A673 (cell line): Measurements from ENCODE around the gene TTLL10.

ENCODE experiments used
- EZH2 ChIP-seq: fragments of 200-600 bp; sonication (generic); IDR thresholded peaks from 2 replicates; pipeline ENCODE4 v1.6.1; 2017; ENCODE audit warnings: borderline replicate concordance, low read depth, mild to moderate bottlenecking, mixed read lengths, antibody characterized with exemption, low read length; ENCODE audit not compliant: poor library complexity, severe bottlenecking
- TF ChIP-seq, protein P1 (sequence below): fragments of 300-800, 200-600 bp; sonication (generic); conservative IDR thresholded peaks from 2 replicates; pipeline ENCODE4 v1.5.1; 2017; ENCODE audit warnings: low read depth, mild to moderate bottlenecking, antibody characterized with exemption, low read length, moderate library complexity, mixed read lengths

DNA sequence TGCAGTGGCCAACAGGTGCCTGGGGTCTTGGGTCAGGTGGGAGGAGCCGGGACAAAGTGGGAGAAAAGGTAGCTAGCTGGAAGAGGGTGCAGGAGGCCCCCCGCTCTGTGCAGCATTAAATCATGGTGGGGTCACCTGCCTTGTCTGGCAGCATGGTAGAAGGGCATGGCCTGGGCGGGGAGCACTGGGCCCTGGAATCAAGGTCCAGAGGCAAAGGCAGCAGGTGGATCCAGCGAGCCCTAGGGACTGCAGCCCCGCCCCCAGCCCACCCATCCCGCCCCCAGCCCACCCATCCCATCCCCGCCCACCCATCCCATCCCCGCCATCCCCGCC, 16.7 kb upstream of the TTLL10 start:
- TF ChIP-seq EZH2 = no peak
- TF ChIP-seq, protein P1, sequence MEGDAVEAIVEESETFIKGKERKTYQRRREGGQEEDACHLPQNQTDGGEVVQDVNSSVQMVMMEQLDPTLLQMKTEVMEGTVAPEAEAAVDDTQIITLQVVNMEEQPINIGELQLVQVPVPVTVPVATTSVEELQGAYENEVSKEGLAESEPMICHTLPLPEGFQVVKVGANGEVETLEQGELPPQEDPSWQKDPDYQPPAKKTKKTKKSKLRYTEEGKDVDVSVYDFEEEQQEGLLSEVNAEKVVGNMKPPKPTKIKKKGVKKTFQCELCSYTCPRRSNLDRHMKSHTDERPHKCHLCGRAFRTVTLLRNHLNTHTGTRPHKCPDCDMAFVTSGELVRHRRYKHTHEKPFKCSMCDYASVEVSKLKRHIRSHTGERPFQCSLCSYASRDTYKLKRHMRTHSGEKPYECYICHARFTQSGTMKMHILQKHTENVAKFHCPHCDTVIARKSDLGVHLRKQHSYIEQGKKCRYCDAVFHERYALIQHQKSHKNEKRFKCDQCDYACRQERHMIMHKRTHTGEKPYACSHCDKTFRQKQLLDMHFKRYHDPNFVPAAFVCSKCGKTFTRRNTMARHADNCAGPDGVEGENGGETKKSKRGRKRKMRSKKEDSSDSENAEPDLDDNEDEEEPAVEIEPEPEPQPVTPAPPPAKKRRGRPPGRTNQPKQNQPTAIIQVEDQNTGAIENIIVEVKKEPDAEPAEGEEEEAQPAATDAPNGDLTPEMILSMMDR = no peak
